HCT116 (cell line): ENCODE measurements around the gene SGCA. TPM values are rescaled to one million over a fixed set of nuclear protein-coding genes. Genes with fewer than 3 reads are reported as not detected.

Experiments used
- ATAC-seq: fragments of 200-7000 bp; cut with Tn5 transposase; 2 replicates; pipeline ENCODE4 v1.9.1; 2020; ENCODE audit warnings: mild to moderate bottlenecking, moderate library complexity
- BruUV-seq: library from RNA; stranded (reverse); fragments of 400-500 nt; replicated peaks from 2 replicates; lab custom pipeline; 2021; lab: Mats Ljungman, UMichigan
- CTCF ChIA-PET: fragments of 300-600 bp; sonication (Branson Sonifier 250); formaldehyde crosslinking; loops from one replicate; lab custom pipeline; 2021; ENCODE audit warnings: antibody characterized with exemption; lab: Charles Lee
- POLR2A ChIA-PET: fragments of 300-600, 350-600 bp; sonication (Branson Sonifier 250); formaldehyde crosslinking; loops from one replicate; lab custom pipeline; 2021; ENCODE audit warnings: antibody characterized with exemption; lab: Charles Lee
- RAD21 ChIA-PET, 2 experiments: fragments of 300-600 bp; sonication (Branson Sonifier 250); formaldehyde crosslinking; loops; one replicate each; lab custom pipeline; 2023; ENCODE audit warnings: low total read pairs in 2 of 2; ENCODE audit not compliant: uncharacterized antibody in 2 of 2, unreplicated experiment in 2 of 2, low non-redundant PET in 1 of 2; lab: Charles Lee
- DNase-seq: peaks from one replicate; pipeline ENCODE4 v3.0.0-alpha.2; 2010; ENCODE audit warnings: low read depth, low spot score
- H2AFZ ChIP-seq: fragments of 200-600 bp; shearing (Covaris generic), sonication (generic); 2 replicates; pipeline ENCODE4 v1.6.1; 2017; ENCODE audit warnings: low read depth, mixed run types, mixed read lengths, antibody characterized with exemption, low read length; ENCODE audit not compliant: poor library complexity, severe bottlenecking
- H3K27ac ChIP-seq: 2 replicates; pipeline ENCODE4 v1.5.1; 2012; ENCODE audit warnings: low read depth, low read length
- H3K27me3 ChIP-seq: fragments of 200-600 bp; sonication (generic); 2 replicates; pipeline ENCODE4 v1.6.1; 2016; ENCODE audit warnings: mixed run types, low read length, mixed read lengths; ENCODE audit not compliant: insufficient read depth
- H3K36me3 ChIP-seq, 2 experiments: fragments of 200-500 bp in 1 of 2; fragments of 200-600 bp in 1 of 2; sonication (Bioruptor generic) in 1 of 2; sonication (generic) in 1 of 2; 2 replicates each; pipeline versions ENCODE4 v1.5.1 to v1.6.1; 2014 to 2016; ENCODE audit warnings: low read length in 2 of 2, inconsistent platforms in 1 of 2, mixed read lengths in 1 of 2, mixed run types in 1 of 2; ENCODE audit not compliant: insufficient read depth in 2 of 2, control insufficient read depth in 1 of 2
- H3K4me1 ChIP-seq, 2 experiments: fragments of 200-600 bp in 1 of 2; sonication (generic) in 1 of 2; 2 replicates each; pipeline versions ENCODE4 v1.5.1 to v1.6.1; 2012 to 2017; ENCODE audit warnings: low read length in 2 of 2, inconsistent platforms in 1 of 2, mild to moderate bottlenecking in 1 of 2, mixed read lengths in 1 of 2, mixed run types in 1 of 2, moderate library complexity in 1 of 2; ENCODE audit not compliant: insufficient read depth in 2 of 2, control insufficient read depth in 1 of 2
- H3K4me2 ChIP-seq: fragments of 200-600 bp; sonication (generic); 2 replicates; pipeline ENCODE4 v1.6.1; 2017; ENCODE audit warnings: mixed run types, low read length, mixed read lengths
- H3K4me3 ChIP-seq, 2 experiments: fragments of 200-600 bp in 1 of 2; sonication (generic) in 1 of 2; replicated peaks in 1 of 2; 2 replicates each; pipeline ENCODE4 v1.5.1; 2011 to 2016; ENCODE audit warnings: low read length in 2 of 2, control low read depth in 1 of 2, low read depth in 1 of 2, mild to moderate bottlenecking in 1 of 2, mixed read lengths in 1 of 2, mixed run types in 1 of 2
- H3K79me2 ChIP-seq: fragments of 200-600 bp; sonication (generic); 2 replicates; pipeline ENCODE4 v1.6.1; 2017; ENCODE audit warnings: mild to moderate bottlenecking, mixed run types, low read length, moderate library complexity, mixed read lengths; ENCODE audit not compliant: insufficient read depth
- H3K9ac ChIP-seq: fragments of 200-600 bp; sonication (generic); 2 replicates; pipeline ENCODE4 v1.6.1; 2016; ENCODE audit warnings: low read length, mixed read lengths
- H3K9me2 ChIP-seq: fragments of 200-600 bp; sonication (generic), shearing (Covaris generic); 2 replicates; pipeline ENCODE4 v1.6.1; 2017; ENCODE audit warnings: mixed run types, mild to moderate bottlenecking, moderate library complexity; ENCODE audit not compliant: insufficient read depth
- H3K9me3 ChIP-seq, 2 experiments: fragments of 200-500 bp in 1 of 2; fragments of 200-600 bp in 1 of 2; sonication (Bioruptor generic) in 1 of 2; sonication (generic) in 1 of 2; 2 replicates each; pipeline ENCODE4 v1.6.1; 2014 to 2017; ENCODE audit warnings: low read length in 2 of 2, mixed read lengths in 2 of 2, inconsistent platforms in 1 of 2, low read depth in 1 of 2, mild to moderate bottlenecking in 1 of 2, mixed run types in 1 of 2, moderate library complexity in 1 of 2; ENCODE audit not compliant: control insufficient read depth in 1 of 2, insufficient read depth in 1 of 2
- H4K20me1 ChIP-seq: fragments of 200-600 bp; sonication (generic), shearing (Covaris generic); 2 replicates; pipeline ENCODE4 v1.6.1; 2017; ENCODE audit warnings: mixed run types, mild to moderate bottlenecking, moderate library complexity; ENCODE audit not compliant: insufficient read depth
- ATF3 ChIP-seq: IDR thresholded peaks from 2 replicates; pipeline ENCODE4 v1.6.1; 2012
- CBX3 ChIP-seq: IDR thresholded peaks from 2 replicates; pipeline ENCODE4 v1.6.1; 2012; ENCODE audit warnings: low read depth
- EGR1 ChIP-seq: IDR thresholded peaks from 2 replicates; pipeline ENCODE4 v1.6.1; 2012; ENCODE audit warnings: low read depth
- ELF1 ChIP-seq: IDR thresholded peaks from 2 replicates; pipeline ENCODE4 v1.6.1; 2012; ENCODE audit warnings: low read depth, borderline replicate concordance
- EZH2 ChIP-seq: fragments of 200-600 bp; sonication (generic); IDR thresholded peaks from 2 replicates; pipeline ENCODE4 v1.6.1; 2017; ENCODE audit warnings: antibody characterized with exemption, mixed run types
- FOSL1 ChIP-seq: IDR thresholded peaks from 2 replicates; pipeline ENCODE4 v1.6.1; 2012; ENCODE audit warnings: low read depth
- JUND ChIP-seq: IDR thresholded peaks from 2 replicates; pipeline ENCODE4 v1.6.1; 2012
- POLR2A ChIP-seq: IDR thresholded peaks from 2 replicates; pipeline ENCODE4 v1.7.0; 2011; ENCODE audit warnings: borderline replicate concordance; ENCODE audit not compliant: insufficient read depth, insufficient read length; ENCODE audit errors: extremely low read depth
- POLR2AphosphoS5 ChIP-seq: IDR thresholded peaks from 2 replicates; pipeline ENCODE4 v1.6.1; 2011; ENCODE audit warnings: mild to moderate bottlenecking, low read depth, low read length, moderate library complexity
- RAD21 ChIP-seq: IDR thresholded peaks from 2 replicates; pipeline ENCODE4 v1.6.1; 2012; ENCODE audit warnings: low read depth, mild to moderate bottlenecking
- SIN3A ChIP-seq: IDR thresholded peaks from 2 replicates; pipeline ENCODE4 v1.6.1; 2012; ENCODE audit warnings: low read depth
- SP1 ChIP-seq: IDR thresholded peaks from 2 replicates; pipeline ENCODE4 v1.6.1; 2012; ENCODE audit warnings: low read depth
- TCF7L2 ChIP-seq: IDR thresholded peaks from 2 replicates; pipeline ENCODE4 v1.7.0; 2011; ENCODE audit warnings: borderline replicate concordance, inconsistent platforms; ENCODE audit not compliant: insufficient read depth, insufficient read length; ENCODE audit errors: extremely low read depth
- YY1 ChIP-seq: IDR thresholded peaks from 2 replicates; pipeline ENCODE4 v1.6.1; 2011; ENCODE audit warnings: low read length, low read depth, moderate library complexity, mild to moderate bottlenecking; ENCODE audit not compliant: insufficient replicate concordance; ENCODE audit errors: extremely low read depth
- ZFX ChIP-seq: fragments of 450-650 bp; IDR thresholded peaks from 2 replicates; pipeline ENCODE4 v1.6.1; 2017
- ZNF274 ChIP-seq: fragments of 200-500 bp; sonication (Bioruptor generic); IDR thresholded peaks from 2 replicates; pipeline ENCODE4 v1.6.1; 2014; ENCODE audit warnings: mild to moderate bottlenecking, low read depth, low read length, inconsistent platforms
- intact Hi-C: fragments of 100-400 bp; cut with micrococcal nuclease; formaldehyde crosslinking; loops from 2 replicates; pipeline ENCODE4 v1.10.0; 2022
- total RNA-seq: library from RNA; stranded (reverse); gene quantifications from one replicate; pipeline ENCODE4 v1.2.1, GENCODE V29; 2021; ENCODE audit not compliant: unreplicated experiment
- TF ChIP-seq, protein P1 (sequence below): IDR thresholded peaks from 2 replicates; pipeline ENCODE4 v1.6.1; 2012
- TF ChIP-seq, protein P2 (sequence below): IDR thresholded peaks from 2 replicates; pipeline ENCODE4 v1.6.1; 2012; ENCODE audit warnings: low read depth
- TF ChIP-seq, protein P3 (sequence below): IDR thresholded peaks from 2 replicates; pipeline ENCODE4 v1.6.1; 2011; ENCODE audit warnings: mild to moderate bottlenecking, low read length, moderate library complexity; ENCODE audit not compliant: insufficient replicate concordance; ENCODE audit errors: extremely low read depth

The SGCA gene
- total RNA-seq, 1 experiment from 2014 or later: 0.37 TPM

DNA sequence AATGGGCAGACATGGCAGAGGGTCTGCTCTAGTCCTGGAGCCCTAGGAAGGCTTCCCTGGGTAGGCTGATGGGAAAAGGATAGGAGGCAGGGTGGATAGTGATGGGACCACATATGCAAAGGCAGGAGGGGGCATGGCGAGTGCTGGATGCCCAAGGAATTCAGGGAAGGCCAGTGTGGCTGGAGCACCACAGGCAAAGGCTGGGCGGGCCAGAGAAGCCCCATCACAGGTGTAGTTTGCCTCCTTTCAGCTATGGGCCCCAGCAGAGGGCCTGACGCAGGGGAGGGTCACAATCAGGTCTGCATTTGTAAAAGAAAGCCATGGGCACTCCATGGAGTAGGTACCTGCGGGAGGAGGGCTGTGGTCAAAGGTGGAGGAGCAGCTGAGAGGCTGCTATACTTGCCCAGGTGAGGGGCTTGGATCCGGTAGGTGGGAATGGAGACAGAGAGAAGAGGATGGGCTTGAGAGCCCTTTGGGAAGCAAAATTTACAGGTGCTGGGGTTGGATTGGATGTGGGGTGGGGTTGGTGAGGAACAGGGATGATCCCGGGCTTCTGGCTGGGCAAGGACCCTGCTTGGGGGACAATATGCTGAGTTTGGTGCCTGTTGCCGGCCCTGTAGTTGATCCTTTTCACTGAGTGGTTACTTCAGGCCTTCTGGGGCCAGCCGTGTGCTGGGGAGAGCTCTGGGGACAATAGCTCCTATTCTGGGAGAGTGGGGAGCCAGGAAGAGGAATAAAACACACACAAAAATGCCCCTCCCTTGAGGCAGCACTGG, 42.2 kb downstream of the SGCA start:
- Histone ChIP-seq H4K20me1 (no peaks in the 10 kb centered on the region), H3K9ac (no peak overlapping the region), H3K4me2 (no peak overlapping the region), H3K27ac (no peak overlapping the region), H3K4me3 (no peak overlapping the region), H3K4me1 (peaks cover 14 to 28% of the 10 kb centered on the region in 2 experiments), H3K9me2 (no peaks in the 10 kb centered on the region), H3K27me3 (no peaks in the 10 kb centered on the region), H2AFZ (no peak overlapping the region), H3K79me2 (no peaks in the 10 kb centered on the region), H3K36me3 (no peaks in the 10 kb centered on the region), H3K9me3 (no peaks in the 10 kb centered on the region)
- ATAC-seq (no peak), DNase-seq (no peak)
- ChIA-PET CTCF (interaction anchor here (2.8 kb wide), 1 partner anchor 8 kb away, joined by 12 read pairs; no protein-coding TSS in a partner anchor), RAD21 (interaction anchor here in 1 of 2 experiments (0.6 kb wide), 1 partner anchor 90 kb away, joined by 3 read pairs; no protein-coding TSS in a partner anchor), POLR2A (interaction anchor here (1.2 kb wide), 1 partner anchor 12 kb away, joined by 3 read pairs; no protein-coding TSS in a partner anchor)
- TF ChIP-seq TCF7L2: no peak
- no peak for TF ChIP-seq SP1
- TF ChIP-seq RAD21: no peak
- no peak for TF ChIP-seq JUND
- TF ChIP-seq POLR2A: no peak
- TF ChIP-seq POLR2AphosphoS5: no peak
- no peak for TF ChIP-seq YY1
- no peak for TF ChIP-seq ATF3
- TF ChIP-seq, protein P1, sequence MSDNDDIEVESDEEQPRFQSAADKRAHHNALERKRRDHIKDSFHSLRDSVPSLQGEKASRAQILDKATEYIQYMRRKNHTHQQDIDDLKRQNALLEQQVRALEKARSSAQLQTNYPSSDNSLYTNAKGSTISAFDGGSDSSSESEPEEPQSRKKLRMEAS: no peak
- no peak for TF ChIP-seq EGR1
- TF ChIP-seq SIN3A: no peak
- TF ChIP-seq, protein P2, sequence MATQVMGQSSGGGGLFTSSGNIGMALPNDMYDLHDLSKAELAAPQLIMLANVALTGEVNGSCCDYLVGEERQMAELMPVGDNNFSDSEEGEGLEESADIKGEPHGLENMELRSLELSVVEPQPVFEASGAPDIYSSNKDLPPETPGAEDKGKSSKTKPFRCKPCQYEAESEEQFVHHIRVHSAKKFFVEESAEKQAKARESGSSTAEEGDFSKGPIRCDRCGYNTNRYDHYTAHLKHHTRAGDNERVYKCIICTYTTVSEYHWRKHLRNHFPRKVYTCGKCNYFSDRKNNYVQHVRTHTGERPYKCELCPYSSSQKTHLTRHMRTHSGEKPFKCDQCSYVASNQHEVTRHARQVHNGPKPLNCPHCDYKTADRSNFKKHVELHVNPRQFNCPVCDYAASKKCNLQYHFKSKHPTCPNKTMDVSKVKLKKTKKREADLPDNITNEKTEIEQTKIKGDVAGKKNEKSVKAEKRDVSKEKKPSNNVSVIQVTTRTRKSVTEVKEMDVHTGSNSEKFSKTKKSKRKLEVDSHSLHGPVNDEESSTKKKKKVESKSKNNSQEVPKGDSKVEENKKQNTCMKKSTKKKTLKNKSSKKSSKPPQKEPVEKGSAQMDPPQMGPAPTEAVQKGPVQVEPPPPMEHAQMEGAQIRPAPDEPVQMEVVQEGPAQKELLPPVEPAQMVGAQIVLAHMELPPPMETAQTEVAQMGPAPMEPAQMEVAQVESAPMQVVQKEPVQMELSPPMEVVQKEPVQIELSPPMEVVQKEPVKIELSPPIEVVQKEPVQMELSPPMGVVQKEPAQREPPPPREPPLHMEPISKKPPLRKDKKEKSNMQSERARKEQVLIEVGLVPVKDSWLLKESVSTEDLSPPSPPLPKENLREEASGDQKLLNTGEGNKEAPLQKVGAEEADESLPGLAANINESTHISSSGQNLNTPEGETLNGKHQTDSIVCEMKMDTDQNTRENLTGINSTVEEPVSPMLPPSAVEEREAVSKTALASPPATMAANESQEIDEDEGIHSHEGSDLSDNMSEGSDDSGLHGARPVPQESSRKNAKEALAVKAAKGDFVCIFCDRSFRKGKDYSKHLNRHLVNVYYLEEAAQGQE: no peak
- TF ChIP-seq, protein P3, sequence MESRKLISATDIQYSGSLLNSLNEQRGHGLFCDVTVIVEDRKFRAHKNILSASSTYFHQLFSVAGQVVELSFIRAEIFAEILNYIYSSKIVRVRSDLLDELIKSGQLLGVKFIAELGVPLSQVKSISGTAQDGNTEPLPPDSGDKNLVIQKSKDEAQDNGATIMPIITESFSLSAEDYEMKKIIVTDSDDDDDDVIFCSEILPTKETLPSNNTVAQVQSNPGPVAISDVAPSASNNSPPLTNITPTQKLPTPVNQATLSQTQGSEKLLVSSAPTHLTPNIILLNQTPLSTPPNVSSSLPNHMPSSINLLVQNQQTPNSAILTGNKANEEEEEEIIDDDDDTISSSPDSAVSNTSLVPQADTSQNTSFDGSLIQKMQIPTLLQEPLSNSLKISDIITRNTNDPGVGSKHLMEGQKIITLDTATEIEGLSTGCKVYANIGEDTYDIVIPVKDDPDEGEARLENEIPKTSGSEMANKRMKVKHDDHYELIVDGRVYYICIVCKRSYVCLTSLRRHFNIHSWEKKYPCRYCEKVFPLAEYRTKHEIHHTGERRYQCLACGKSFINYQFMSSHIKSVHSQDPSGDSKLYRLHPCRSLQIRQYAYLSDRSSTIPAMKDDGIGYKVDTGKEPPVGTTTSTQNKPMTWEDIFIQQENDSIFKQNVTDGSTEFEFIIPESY: no peak
- no peak for TF ChIP-seq CBX3
- no peak for TF ChIP-seq EZH2
- TF ChIP-seq FOSL1: no peak
- TF ChIP-seq ELF1: no peak
- no peak for TF ChIP-seq ZFX
- no peak for TF ChIP-seq ZNF274
- no TSS peak for BruUV-seq
- intact Hi-C loops: no loop called here
